ENCODE measurements around the gene CFAP157.
"Not testable (repeated sequence)": the region's sequence is repeated elsewhere in the genome, so short reads cannot be mapped to it uniquely, and the experiment has no call there.

The CFAP157 gene

GRCh38 chr9:127739614-127740330 lies 33.0 kb downstream of the CFAP157 start:
- DNase-seq = no peak

DNA sequence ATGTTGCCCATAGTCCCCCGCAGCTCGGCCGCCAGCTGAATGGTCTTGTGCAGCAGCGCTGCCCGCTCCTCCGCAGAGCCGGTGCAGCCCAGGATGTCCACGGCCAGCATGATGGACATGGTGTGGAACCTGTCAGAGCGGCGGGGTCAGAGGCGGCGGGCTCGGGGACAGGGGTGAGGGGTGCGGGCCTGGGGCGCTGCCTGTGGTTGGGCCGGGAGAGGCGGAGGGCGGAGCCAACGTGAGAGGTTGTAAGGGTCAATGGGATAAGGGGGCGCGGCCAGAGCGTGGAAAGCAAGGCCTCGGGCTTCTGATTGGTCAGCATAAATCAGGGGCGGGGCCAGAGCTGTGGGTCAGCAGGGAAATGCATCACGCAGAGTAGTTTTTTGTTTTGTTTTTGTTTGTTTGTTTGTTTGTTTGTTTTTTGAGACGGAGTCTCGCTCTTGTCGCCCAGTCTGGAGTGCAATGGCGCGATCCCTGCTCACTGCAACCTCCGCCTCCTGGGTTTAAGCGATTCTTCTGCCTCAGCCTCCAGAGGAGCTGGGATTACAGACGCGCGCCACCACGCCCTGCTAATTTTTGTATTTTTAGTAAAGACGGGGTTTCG lies 35.1 kb downstream of the CFAP157 start:
- DNase-seq = no peak

DNA sequence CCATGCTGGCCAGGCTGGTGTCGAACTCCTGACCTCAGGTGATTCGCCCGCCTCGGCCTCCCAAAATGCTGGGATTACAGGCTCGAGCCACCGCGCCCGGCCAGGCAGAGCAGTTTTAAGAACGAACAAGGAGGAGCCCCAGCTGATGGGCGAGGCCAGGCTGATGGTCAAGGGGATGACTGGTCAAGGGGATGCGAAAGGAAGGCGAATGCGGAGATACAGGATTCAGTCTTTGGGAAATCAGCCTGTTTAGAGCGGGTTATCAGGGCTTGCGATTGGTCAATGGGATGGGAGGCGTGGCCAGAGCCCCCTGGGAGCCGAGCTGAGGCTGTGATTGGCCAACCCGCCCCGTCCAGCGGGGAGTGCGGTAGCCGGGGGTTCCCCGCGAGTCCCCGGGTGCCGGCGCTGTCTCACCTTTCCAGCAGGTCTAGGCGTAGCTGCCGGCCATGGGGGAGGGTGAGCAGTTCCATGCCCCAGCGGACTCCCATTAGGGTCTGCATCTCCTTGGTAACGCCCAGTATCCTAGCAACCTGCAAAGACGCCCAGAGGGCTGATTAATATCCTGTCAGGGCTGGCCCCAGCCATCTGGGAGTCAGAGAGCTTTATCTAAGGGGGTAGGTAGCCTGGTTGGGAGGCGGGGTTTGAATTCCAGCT lies 35.8 kb downstream of the CFAP157 start:
- peak; percentile 36 for DNase-seq

DNA sequence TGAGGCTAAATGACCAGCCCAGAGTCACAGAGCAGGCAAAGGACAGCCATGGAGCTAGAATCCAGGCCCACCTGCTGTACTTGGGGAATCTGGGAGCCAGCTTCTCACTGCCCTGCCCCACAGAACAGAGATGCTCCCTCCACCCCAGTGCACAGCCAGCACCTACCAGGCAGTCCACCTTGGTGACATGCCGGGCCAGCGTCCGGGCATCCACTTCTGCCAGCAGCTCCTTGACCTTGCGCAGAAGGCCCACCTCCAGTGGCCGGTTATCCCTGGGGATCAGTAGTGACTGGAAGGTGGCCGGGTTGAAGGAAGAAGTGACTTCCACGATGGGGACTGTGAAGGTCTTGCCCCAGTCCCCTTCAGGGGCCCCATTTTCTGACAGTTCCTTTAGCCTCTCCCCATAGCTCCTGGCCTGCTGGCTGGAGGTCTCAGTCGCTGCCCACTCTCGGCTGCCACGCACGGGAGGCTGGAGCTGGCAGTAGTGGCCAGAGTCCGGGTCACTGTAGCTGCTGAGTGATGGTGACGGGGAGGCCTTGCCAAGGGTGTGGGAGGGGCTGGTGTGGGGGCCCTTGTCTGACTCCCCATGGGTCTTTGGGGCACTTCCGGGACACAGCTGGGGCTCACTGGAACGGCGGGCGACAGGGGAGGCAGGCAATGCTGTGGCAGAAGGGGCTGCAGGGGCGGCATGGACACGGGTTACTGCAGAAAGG lies 37.8 kb downstream of the CFAP157 start:
- no peak for DNase-seq

DNA sequence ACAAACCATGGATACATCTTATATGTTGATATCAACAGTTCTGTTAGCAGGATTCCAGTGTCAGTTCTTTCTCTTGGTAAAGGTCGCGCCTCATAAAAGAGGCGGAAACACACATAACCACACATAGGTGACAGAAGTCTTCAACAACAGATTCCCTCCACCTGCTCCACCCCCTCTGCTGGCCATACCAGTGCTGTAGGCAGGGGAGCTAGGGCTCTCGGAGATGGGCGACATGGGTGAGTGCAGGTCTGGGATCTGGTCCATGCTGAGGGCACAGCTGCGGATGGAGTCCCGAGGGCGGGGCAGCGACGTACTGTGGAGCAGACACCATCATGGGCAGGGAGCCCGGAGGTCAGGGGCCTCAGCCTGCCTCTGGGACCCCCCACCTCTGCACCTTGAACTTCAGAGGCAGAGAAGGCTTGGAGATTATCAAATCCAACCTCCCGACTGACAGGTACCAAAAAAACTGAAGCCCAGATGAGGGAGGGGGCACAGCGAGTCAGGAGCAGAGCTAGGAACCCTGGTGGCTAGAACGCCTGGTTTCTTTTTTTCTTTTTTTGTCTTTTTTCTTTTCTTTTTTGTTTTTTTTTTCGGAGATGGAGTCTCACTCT lies 40.3 kb downstream of the CFAP157 start:
- no peak for DNase-seq

DNA sequence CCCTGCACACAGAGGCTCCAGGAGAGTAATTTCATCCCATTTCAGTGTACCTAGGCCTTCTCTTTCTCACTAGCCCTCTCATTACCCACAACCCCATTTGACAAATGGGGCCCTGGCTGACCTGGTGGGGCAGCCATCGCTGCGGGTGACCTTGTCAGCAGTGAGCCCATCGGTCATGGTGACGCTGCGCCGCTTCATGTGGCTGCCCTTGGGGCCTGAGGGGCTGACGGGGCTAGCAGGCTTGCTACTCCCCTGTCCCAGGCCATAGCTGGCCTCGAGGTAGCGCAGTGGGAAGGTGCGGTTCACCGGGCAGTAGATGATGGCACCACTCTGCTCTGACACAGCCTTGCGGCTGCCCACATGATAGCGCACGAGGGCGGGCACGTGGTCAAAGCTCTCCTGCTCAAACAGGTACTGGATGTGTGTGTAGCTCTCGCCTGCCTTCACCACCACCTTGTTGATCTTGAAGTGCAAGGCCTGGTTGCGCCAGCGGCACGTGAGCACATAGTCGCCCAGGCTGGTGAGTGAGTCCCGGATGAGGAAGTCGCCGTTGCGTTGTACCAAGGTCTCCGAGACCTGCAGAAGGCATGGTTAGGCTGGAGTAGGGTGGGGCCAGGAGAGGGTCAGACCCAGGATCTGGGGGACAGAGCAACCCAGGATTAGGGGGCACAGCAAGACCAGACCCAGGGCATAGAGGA lies 42.5 kb downstream of the CFAP157 start:
- no peak for DNase-seq

DNA sequence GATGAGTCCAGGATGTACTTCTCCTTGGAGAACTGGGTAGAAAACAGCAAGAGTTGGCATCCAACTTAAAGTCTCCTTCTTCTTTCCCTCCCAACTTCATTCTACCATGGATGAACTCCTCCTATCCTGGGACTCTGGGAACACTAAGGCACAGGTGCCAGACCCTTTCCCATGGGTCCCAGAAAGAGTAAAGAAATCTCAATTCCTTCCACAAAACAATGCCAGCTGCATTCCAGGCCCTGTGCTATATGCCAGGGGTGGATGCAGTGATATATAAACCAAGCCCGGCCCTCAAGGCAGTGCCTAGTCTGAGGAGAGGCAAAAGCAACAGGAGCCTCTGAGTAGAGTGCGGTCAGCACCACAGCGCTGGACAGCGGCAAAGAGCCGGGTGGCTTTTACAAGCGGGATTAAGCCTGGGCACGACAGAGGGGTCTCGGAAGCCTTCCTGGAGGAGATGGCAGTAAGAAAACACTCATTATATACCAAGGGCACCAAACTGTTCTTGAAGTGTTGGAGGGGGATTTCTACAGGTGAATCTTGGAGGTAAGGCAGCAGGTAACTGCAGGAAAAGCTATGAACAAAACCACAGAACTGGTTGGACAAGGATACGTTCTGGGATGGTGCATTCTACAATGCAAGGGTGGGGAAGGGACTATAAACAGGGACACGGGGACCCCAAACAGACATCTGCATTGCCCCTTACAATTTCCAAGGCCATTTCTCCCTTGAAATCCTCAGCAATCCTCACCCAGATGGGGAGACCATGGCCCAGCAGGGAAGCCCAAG lies 44.7 kb downstream of the CFAP157 start:
- DNase-seq = no peak

GRCh38 chr9:127753148-127753547 lies 46.4 kb downstream of the CFAP157 start:
- no peak for DNase-seq

- no peak for DNase-seq
Measured at GRCh38 chr9:127753622-127754021, 46.8 kb downstream of the CFAP157 start.

DNA sequence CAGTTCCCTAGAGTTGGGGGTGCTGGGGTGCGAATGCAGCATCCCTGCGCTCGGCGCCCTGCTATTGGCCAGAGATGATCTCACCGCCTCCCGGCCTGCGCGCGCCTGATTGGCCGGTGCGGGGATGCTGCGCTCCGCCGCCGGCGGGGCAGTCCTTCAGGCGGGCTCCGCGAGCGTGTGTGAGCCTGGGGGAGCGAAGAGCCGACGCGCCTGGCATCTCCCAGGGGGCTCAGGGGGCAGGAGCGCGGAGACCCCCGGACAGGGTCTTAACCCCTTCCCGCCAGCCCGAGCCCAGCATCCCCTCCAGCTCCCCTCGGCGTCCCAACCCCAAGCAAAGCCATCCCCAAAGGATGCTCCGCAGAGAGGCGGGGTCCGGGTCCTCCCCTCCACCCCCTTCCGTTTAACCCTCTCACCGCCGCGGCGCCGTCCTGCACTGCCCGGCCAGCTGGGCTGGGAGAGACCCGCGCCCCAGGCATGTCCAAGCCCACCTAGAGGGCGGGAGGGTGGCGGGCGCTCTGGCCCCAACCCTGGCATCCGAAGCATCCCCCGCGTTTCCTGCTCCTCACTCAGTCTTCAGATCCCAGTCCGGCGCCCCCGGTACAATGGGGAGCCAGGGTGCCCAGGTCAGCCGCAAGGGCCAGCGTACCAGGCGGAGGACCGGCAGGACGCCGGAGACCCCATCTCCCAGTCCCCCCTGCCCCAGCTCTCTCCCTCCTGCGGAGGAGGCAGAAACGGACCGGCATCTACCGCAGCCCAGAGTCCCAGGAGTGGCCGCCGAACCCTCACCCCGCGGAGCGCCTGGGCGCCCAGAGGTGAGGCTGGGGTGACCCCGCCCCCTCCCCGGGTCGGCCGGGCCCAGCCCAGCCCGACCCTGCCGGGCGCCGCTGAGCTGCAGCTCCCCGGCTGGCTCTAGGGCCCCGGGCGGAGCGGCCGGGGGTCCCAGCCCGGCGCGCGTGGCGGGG lies 47.6 kb downstream of the CFAP157 start:
- DNase-seq = no peak

DNA sequence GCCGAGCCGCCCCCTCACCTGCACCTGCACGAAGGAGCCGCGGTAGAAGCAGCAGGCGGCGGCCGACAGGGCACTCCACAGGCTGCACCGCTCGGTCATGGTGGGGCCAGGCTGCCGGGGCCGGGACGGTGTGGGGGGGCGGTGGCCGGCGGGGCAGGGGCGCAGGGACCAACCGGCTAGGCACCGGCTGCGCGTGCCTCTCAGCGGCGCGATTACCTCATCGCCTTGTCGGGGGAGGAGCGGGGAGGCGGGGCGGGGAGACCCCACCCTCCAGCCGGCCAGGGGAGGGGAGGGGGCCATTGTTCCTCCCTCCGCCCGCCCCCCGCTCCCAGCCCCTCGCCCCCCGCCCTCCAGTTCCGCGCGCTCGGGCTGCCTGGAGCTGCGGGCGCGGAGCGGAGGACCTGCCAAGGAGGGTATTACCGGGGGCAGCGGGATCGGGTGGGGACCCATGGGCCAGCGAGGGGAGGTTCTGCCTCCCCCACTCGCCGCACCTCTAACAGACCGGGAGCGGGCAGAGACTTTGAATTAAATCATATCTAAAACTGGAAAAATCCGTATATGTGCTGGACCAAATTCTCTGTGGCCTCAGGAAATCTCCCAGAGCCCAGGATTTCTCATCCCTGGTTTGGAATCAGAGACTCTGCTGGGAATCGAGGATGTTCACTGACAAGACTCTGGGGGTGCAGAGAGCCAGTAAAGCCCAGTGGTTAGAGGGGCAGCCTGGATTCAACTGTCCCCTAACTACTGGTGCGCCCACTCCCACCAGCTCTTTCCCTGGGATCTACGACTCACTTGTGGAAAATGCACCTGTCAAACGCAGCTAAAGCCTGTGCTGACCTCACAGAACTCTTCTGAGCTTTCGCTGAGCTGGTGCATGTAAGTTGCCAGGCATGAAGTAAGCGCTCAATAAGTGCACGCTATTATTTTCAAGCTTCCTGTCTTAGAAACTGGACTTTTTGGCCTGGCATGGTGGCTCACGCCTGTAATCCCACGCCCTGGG lies 48.6 kb downstream of the CFAP157 start:
- DNase-seq = no peak

DNA sequence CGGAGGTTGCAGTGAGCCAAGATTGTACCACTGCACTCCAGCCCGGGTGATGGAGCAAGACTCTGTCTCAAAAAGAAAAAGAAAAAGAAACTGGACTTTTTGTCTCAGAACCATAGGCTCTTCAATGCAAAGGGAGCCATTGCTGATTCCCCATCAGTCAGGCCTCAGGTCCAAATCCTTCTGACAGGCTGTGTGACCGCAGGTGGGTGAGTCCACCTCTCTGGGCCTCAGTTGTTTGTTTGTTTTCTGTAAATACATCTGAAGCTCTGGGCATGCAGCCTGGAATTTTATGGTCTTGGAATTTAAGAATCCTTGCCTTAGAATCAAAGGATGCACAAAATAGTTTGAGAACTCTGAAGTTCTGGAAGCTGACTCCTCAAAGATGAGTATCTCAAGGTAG lies 49.4 kb downstream of the CFAP157 start:
- no peak for DNase-seq

DNA sequence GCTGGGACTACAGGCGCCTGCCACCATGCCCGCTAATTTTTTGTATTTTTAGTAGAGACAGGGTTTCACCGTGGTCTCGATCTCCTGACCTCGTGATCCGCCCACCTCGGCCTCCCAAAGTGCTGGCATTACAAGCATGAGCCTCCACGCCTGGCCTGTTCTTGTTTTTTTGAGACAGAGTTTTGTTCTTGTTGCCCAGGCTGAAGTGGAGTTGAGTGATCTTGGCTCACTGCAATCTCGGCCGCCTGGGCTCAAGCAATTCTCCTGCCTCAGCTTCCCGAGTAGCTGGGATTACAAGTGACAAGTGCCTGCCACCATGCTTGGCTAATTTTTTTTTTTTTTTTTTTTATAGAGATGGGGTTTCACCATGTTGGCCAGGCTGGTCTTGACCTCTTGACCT lies 50.0 kb downstream of the CFAP157 start:
- DNase-seq = not testable (repeated sequence)

GRCh38 chr9:127758843-127759242 lies 52.1 kb downstream of the CFAP157 start:
- DNase-seq = no peak

- no peak for DNase-seq
Measured at GRCh38 chr9:127761061-127761460, 54.3 kb downstream of the CFAP157 start.

DNA sequence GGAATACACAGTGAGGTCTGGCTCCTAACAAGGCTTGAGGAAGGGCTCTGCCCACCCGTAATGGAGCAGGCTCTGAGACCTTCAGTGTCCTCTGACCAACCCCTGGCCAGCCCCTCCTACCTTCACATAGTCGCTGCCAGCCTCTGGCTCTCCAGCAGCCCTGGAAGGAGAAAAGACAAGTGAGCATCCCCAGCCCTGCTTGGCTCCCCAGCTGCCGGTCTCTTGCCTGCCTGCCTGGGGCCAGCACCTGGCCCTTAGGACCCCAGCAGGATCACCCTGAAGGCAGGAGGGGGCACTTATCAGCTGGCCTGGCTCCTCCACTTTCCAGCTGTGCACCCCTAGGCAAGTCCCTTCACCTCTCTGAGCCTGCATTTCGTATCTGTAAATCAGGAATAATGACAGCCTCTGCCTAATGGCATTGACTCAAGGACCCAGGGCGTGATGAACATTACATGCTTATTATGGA lies 54.7 kb downstream of the CFAP157 start:
- no peak for DNase-seq

DNA sequence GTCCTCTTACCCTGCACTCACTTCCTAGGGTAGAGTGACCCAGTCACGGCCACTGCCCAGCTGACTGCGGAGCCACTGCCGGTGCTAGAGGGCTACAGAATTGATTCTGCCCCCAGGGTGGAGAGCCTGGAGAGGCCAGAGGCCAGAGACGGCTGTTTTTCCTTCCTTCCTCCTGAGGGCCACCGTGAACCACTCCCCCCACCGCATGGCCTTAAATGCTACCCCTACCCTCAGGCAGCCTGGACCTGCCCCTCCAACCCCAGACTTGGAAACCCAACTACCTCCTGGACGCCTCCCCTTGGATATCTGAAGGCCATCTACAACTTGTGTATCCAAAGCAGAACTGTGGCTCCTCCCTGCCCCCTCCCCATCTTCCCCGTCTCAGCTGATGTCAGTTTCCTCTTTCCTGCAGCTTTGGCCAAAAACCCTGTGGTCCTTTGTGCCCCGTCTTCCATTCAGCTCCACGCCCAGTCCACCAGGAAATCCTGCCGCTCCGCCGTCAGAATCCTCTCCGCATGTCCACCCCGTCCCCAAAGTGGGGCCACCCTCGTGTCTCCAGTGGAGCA lies 55.4 kb downstream of the CFAP157 start:
- DNase-seq = no peak

DNA sequence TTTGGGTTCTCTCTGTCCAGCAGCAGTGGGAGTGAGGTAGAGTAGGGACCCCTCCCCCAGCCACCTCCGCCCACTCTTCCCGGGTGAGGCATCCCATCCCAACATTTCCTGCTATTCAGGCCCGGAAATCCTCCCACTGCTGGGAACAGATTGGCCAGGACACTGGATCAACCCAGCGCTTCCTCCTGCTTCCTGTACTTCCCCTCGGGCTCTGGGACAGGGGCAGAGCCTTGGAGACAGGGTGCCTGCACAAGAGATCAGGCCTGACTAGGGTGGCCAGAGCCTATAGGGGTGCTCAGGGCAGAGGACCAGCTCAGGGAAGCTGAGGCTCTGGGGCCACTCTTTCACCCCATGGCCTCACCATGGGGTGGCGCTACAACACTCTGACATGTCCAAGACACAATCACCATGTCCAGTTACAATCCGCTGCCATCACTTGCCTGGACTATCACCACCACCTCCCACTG lies 57.2 kb downstream of the CFAP157 start:
- DNase-seq = peak; percentile 50

DNA sequence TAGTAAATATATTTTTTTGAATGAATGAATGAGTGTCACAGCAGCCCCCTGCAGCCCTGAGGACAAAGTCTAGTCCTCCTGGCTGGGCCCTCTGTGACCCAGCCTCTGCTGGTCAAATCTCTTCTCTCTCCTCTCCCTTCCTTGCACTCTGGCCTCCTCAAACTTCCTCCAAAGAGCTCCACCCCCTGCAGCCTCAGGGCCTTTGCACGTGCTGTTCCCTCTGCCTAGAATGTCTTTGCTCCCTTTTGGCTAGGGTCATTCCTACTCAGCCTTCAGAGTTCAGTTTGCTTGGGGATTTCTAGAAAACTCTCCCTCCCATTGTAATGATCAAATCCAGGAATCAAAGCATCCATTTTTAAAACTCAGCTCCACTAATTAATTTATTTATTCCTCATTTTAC lies 58.6 kb downstream of the CFAP157 start:
- no peak for DNase-seq

All from hematopoietic multipotent progenitor cell treated with erythropoietin and hydrocortisone succinate and interleukin-3 and kit ligand, for 8 days (in vitro differentiated cells).